GM18861 (cell line): ENCODE results near the gene CSRP2.

Experiments
- ATAC-seq: cut with Tn5 transposase; IDR thresholded peaks from one replicate; pipeline ENCODE4 v1.9.1; 2021; ENCODE audit not compliant: unreplicated experiment

Gene CSRP2

DNA sequence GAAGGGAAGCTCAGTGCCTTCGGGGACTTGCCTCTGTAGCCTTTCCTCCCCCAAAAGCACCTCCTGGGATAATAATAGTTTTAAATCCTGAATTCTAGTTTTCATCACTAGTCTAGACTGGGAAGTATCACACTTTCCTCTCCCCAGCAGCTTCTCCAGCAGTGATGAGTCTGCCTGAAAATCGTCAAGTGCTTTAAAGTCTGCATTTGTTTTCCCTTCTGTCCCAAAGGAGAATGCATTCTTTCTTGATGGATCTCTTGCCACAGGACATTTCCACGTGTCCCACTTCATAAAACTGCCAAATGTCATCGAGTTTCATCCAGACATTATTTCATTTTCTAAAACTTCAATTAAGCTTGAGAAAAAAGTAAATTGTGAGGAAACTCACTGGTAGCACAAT, 15.0 kb downstream of the CSRP2 start:
- no peak for ATAC-seq

DNA sequence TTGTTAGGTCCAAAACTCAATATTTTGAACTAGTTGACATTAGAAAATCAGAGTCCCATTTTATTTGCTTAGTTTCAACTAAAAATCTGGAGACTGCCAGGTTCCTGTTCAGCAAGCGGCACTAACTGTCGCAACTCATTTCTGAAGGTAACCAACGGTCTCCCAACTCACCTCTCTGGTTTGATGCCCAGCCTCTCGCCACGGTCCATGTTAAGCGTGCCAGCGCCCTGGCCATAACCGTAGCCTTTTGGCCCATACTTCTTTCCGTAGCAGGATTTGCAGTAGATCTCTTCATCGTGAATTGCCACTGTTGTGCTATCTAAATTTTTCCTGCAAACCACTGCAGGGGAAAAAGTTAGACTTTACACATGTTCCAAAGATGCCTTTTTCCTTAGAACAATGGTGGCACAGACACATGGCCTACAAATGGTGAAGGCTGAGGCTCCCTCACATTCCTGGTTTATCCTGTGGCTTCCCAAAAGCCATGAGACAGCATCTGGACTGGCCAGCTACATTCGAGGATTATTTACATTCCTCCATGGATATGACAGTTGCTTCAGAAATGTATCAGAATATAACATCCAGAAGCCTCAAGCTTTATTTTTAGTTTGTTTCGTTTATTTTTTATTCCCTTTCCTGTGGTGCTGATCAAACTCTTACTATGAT, 15.7 kb downstream of the CSRP2 start:
- no peak for ATAC-seq

DNA sequence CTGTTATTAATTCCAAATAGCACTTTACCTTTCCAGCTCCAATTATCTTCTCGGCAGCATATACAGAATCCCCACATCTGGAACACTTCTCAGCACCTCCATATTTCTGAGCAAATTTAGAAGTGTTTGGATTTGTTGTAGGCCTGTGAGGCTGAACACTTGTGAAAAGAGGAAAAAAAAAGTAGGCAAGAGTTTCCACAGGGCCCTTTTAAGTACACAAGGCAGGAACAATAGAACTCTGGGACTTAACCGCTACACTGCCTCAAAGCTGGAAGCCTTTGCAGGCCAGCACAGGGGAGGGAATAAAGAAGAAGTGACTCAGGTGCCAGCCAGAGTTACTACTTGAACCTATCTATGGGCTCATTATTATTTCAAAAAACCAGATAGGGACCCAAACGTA, 18.6 kb downstream of the CSRP2 start:
- ATAC-seq, result no peak

DNA sequence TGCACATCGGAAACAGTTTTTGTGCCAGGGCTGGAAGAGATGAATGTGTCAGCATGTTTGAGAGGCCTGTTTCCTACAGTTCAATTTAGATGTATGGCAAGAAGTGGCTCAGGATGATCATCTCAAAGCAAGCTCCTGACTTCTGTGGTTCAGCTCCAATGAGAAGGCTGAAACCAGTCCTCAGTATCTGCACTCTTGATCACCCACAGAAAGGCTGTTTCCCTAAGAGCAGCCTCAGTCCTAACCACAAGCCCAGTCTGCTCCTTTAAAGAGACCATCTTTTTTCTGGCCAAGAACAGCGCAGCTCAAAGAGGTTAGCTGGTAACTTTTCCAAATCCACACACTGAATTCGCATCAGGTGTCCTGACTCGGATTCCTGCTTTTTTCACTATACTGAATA, 19.2 kb downstream of the CSRP2 start:
- ATAC-seq, result no peak

DNA sequence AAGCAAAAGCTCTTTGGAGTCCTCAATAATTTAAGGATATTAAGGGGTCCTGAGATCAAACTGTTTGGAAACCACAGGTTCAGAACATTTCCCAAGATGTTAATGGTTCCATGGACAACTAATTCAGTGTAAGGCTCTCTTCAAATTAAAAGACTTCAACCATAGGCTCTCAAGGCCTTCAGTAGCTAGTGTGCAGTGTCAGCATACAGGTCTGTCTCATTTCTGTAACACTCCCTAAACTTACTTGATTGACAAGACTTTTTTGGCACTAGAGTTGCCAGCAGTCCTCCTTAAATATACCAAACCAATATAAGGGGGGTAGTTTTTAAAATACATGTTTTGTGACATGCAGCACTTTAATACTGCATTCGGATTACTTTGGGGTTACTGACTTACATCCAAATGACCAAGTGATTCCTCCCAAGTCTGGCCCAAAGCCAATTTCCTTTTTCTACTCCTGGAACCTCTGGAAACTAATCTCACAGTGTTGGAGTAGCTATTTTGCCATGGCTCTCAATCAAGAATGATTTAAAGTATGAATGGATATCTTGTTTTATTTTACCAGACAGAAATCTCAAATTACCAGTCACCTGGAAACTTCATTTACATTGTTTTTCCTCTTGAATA, 22.7 kb downstream of the CSRP2 start:
- no peak for ATAC-seq

DNA sequence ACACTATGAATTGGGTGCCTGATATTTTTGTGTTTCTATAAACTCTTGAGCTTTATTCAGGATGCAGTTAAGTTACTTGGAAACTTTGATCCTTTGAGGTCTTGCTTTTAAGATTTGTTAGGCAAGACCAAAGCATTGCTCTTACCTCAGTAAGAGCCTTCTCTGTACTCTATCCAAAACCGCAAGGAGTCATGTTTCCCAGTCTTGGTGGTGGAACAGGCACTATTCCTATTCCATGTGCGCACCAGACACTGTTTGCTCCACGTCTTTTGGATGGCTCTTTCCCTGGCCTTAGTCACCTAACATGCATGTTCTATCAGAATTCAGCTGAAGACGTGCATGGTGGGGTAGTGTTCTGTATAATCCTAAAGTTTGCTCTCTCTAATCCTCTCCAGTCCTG, 23.5 kb downstream of the CSRP2 start:
- ATAC-seq, result no peak

DNA sequence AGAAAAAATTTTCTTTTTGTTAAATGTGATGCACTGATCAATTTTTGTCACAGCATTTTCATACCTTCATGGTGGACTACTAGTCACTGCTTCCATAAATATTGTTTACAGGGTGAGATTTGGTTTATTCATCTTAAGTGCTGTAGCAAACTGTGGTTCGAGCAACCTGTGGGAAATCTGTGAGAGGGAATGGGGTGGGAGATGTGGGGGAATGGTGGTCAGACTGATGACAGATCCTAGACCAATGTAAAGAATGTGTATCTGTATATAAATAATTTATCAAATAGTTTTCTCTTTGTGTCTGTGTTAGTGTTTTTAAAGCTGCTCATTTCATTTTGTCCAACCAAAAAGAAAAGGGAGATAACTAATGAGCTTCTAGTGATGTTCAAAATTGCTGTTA, 26.7 kb downstream of the CSRP2 start:
- ATAC-seq, result no peak

DNA sequence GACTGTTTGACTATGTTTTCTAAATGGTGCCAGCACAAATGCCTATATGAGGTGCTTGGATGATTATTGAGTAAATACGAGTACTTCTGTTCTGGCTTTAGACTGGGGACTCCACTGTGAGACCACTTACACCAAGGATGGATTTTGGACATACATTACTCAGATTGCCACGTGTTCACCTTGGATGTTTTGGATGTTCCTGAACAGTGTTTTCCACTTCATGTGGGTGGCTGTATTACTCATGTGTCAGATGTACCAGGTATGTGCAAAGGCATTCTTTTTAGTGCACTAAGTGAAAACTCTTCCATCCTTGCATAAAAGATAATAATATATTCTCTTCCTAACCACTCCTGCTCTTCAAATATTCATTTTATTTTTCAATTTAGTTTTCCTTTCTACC, 30.7 kb downstream of the CSRP2 start:
- no peak for ATAC-seq

DNA sequence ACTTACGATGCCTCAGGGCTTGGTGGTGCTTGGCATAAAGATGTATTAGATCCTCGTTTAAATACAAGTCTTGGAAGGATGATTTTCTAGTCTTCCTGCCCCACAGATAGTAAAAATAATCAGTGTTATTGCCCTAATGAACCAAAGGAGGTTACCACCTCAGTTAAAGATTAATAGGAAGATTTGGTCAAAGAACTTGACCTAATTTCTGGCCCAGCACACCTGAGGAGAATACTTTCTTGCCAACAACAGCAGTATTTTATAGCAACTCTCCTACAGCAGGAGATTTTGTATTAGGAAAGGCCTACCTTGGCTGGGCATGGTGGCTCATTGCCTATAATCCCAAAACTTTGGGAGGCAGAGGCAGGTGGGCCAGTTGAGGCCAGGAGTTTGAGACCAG, 31.6 kb downstream of the CSRP2 start:
- no peak for ATAC-seq

DNA sequence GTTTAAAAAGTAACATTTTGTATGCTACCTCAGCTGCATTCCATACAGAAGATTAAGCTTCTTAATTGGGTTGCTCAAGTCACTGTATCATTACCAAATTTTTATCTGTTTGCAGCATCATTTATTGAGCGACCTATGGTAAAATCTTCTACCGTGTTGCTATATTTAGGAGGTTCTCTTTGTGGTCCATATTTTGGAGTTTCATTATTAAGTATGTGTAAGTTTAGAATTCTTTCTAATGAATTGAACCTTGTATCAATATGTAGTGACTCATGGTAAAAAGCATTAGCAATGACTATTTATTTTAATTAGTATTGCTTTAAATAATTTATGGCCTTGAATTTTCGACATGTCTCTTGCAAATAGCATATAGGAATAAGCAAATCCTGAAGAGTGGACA, 42.2 kb downstream of the CSRP2 start:
- ATAC-seq, result no peak

DNA sequence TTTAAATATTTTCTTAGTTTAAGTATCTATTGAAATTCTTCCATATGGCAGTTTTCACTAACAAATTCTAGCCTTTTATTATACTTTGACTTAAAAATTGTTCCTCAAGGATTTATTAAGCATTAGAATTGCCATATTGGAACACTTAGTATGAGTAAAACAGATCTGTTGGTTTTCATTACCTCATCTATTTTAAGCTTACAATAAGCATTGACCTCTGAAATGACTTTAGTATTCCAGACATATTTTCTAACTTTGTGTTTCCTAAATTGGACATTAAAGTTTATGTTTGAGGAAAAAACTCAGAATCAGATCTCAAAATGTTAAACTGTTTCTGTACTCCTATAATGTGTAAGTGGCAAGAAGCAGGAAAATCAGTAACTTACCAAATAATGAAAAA, 48.4 kb downstream of the CSRP2 start:
- ATAC-seq, result no peak

DNA sequence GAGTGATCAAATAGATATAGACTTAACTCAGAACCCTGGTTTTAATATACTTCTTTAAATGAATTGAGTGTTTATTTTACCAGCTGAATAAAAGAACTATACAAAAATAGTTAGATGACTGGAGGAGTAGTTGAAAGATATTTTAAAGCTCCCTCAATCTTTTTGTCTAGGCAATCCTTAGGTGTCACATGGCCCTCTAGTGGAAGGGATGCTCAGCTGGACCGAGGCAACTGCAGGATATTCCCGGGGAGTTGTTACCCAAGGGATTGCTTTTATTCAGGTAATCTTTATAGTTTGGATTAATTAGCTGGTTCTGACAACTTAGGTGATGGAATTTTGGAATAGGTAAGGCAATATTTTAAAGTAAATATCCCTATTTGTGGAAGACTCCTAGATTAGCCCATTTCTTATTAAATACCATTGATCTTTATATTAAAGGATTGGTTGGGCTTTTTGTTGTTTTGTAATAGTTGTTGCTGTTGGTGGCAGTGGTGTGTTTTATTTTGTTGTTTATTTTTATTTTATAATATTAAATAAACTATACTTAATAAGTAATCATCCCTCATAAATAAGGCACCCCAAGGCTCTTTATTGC, 57.8 kb downstream of the CSRP2 start:
- no peak for ATAC-seq

DNA sequence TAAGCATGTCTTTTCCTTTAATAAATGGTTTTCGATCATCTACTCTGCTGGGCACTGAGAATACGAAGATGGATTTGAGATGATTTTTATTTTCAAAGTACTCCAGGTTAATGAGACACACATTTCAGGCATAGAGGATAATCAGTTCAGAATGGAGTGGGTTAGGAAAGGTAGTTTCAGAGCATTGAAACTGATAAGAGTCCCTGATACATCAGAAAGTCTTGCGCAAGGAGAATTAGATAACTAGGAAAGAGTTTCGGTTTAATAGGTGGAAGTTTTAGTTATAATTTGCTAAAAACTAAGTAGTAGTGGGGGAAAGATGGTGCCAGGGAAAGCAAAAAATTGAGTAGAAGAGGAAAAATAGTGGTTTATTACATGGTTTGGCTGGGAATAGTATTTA, 64.8 kb downstream of the CSRP2 start:
- no peak for ATAC-seq

DNA sequence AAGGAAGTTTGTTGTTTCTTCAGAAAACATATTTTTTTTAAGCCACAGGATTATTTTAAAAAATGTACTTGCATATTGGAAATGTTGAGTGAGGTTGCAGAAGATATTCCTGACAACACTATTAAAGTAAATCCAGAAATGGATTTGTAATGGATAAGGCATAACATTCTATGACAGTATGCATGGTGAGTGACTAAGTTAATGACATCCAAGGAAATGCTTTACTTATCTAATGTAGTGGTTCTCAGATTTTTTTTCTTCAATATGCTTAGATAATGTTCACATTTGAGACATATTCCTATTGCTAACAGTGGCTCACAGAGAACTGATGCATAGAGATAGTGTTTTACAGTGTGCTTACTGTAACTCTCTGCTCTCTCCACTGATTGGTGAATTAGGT, 65.6 kb downstream of the CSRP2 start:
- no peak for ATAC-seq

DNA sequence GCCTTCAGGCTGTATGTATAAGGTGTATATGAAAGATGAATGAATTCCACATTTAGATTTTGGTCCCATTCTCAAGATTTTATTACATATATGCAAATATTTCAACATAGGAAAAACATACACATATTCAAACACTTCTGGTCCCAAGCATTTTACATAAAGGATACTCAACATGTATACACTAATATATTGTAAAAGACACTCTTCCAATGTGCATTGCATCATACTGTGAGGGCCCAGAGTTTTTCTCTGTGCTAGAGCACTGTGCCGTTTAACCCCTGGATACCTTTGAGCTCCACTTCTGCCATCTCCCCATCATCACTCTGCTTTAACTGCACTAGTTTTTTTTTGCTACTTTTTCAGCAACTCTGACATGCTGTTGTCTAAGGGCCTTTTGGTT, 66.8 kb downstream of the CSRP2 start:
- ATAC-seq, result no peak

DNA sequence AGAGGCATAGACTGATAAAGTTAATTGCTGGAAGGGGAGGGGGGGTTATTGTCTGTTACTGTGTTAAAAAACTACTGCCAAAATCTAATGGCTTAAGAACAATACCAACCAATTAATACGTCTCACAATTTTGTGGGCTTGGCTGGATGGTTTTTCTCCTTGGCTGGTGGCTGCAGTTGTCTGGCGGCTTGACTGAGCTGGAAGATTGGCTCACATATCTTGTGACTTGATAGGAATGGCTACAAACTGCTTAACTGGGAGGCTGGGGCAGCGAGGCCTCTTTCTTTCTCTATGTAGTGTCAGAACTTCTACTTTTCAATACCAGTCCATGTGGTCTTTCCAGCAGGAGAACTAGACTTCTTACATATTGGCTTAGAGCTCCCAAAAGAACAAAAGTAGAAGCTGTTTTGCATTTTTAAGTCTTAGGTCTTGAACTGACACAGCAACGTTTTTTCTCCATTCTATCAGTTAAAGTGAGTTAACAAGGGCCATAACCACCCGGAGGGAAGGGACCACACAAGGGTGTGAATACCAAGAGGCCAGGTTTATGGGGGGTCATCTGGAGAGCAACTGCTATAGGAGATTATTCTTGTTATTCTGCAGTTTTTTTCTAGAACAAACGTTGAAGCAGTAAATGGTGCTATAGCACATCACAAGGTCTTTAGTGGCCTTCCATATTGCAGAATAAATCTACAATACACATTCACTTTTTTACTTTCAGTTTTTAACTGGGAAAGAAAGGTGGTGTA, 68.0 kb downstream of the CSRP2 start:
- ATAC-seq, result no peak
